Measurements from ENCODE around the gene ADGRL3. TPM values are rescaled to one million over a fixed set of nuclear protein-coding genes. Genes with fewer than 3 reads are reported as not detected.

The ADGRL3 gene
- total RNA-seq, 4 donors from 2014 or later, result 6.5 to 19.0 (median 14.0) TPM

DNA sequence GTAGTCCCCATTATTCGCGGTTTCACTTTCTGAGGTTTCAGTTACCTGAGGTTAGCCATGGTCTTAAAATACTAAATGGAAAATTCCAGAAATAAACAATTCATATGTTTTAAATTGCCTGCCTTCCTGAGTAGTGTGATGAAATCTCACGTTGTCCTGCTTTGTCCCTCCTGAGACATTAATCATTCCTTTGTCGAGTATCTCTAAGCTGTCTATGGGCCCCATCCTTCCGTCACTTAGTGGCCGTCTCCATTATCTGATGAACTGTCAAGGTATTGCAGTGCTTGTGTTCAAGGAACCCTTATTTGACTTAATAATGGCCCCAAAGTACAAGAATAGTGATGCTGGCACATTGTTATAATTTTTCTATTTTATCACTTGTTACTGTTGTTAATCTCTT, 94.8 kb downstream of the ADGRL3 start:
- no peaks in the 10 kb centered on the region for H3K4me1 ChIP-seq
- no peaks in the 10 kb centered on the region for H3K27me3 ChIP-seq
- WGBS, result 85% methylated on average over 6 of the region's 6 CpGs
- H3K4me3 ChIP-seq, result no peak overlapping the region
- no peaks in the 10 kb centered on the region for H3K9me3 ChIP-seq
- TF ChIP-seq POLR2A (IDR thresholded peaks at IDR 0.05), result no peak
- no peak for TF ChIP-seq POLR2AphosphoS5 (IDR thresholded peaks at IDR 0.05)
- TF ChIP-seq, protein P1, sequence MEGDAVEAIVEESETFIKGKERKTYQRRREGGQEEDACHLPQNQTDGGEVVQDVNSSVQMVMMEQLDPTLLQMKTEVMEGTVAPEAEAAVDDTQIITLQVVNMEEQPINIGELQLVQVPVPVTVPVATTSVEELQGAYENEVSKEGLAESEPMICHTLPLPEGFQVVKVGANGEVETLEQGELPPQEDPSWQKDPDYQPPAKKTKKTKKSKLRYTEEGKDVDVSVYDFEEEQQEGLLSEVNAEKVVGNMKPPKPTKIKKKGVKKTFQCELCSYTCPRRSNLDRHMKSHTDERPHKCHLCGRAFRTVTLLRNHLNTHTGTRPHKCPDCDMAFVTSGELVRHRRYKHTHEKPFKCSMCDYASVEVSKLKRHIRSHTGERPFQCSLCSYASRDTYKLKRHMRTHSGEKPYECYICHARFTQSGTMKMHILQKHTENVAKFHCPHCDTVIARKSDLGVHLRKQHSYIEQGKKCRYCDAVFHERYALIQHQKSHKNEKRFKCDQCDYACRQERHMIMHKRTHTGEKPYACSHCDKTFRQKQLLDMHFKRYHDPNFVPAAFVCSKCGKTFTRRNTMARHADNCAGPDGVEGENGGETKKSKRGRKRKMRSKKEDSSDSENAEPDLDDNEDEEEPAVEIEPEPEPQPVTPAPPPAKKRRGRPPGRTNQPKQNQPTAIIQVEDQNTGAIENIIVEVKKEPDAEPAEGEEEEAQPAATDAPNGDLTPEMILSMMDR (IDR thresholded peaks at IDR 0.05), result no peak
- TF ChIP-seq EP300 (IDR thresholded peaks at IDR 0.05), result no peak
- DNase-seq (ENCODE audit: low spot score in 2 of 2), result no peak
- H3K27ac ChIP-seq, result no peak overlapping the region
- H3K36me3 ChIP-seq, result no peaks in the 10 kb centered on the region

DNA sequence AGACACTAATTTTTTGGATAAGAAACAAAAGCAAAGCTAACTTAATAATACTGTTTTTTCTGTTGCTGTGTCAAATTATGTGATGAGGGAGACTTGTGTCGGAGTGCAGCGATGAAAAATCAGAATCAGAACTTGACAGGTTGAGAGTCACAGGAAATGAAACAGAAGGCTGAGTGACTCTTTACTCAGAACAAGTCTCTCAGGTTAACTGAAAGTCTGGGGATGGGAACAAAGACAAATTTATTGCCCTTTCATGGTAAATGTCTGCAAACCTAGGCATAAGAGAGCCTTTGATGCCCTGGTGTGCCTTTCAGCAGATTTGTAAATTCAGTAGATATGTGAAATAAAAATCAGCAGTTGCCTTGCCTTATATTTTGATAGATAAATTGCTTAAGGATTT, 96.0 kb downstream of the ADGRL3 start:
- no peaks in the 10 kb centered on the region for H3K27me3 ChIP-seq
- 75% methylated on average over 2 of the region's 2 CpGs for WGBS
- no peak for TF ChIP-seq EP300 (IDR thresholded peaks at IDR 0.05)
- TF ChIP-seq, protein P1 (IDR thresholded peaks at IDR 0.05), result no peak
- no peak for TF ChIP-seq POLR2AphosphoS5 (IDR thresholded peaks at IDR 0.05)
- TF ChIP-seq POLR2A (IDR thresholded peaks at IDR 0.05), result no peak

DNA sequence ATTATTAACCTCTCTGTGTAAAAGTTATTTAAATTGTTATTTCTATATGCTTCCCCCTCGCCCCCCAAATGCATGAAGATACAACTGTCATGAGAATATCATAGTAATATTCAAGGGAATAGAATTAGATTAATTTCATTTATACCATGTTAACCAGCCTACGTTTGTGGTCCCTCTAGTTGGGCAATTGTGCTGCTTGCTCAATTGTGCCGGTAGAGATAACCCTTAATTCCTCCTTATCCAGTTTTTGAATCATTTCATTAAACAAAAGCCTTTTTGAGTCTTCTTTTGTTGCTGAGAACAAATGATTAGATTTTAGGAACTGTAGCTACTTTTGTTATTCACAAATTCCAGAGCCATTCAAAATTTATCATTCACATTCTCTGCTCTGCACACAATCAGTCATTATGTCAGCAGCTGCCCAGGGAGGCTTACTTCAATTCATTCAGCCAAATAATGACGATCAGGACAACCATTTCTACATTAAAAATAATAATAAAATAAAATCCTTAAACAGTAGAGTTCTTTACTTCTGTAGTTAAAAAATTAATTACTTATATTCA, 98.1 kb downstream of the ADGRL3 start:
- no peak for DNase-seq (ENCODE audit: low spot score in 2 of 2)
- Histone ChIP-seq H3K4me3 (no peak overlapping the region), H3K27ac (no peak overlapping the region), H3K9me3 (no peaks in the 10 kb centered on the region), H3K4me1 (no peaks in the 10 kb centered on the region), H3K27me3 (no peaks in the 10 kb centered on the region), H3K36me3 (no peaks in the 10 kb centered on the region)
- TF ChIP-seq POLR2AphosphoS5 (IDR thresholded peaks at IDR 0.05) (no peak), POLR2A (IDR thresholded peaks at IDR 0.05) (no peak), EP300 (IDR thresholded peaks at IDR 0.05) (no peak)
- TF ChIP-seq, protein P1 (IDR thresholded peaks at IDR 0.05), result no peak
- WGBS, result 67% methylated on average over 4 of the region's 4 CpGs

More for the DNA sequence above, 96.0 kb downstream of the ADGRL3 start:
- Histone ChIP-seq H3K4me3 (no peak overlapping the region), H3K36me3 (no peaks in the 10 kb centered on the region), H3K27ac (no peak overlapping the region), H3K9me3 (no peaks in the 10 kb centered on the region), H3K4me1 (no peaks in the 10 kb centered on the region)
- no peak for DNase-seq (ENCODE audit: low spot score in 2 of 2)

DNA sequence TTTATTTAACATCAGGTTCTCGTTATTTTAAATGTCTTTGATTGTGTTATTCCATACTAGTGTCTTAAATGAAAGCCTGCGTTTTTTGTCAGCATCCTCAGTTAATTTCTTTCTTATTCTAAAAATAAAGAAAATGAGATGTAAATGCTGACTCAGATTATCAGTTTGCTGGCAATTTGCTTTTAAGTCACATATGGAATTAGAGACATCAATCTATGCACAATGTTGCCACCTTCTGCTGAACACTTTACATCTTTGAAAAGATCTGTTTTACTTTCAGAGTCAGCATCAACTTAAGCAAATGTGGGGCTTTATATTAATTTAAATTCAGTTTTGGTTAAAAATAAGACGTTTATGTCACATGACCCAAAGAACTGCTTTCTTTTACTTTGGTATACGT, 99.2 kb downstream of the ADGRL3 start:
- H3K9me3 ChIP-seq, result no peaks in the 10 kb centered on the region
- no peaks in the 10 kb centered on the region for H3K4me1 ChIP-seq
- DNase-seq (ENCODE audit: low spot score in 2 of 2), result no peak
- WGBS, result 61% methylated on average over 4 of the region's 4 CpGs
- H3K36me3 ChIP-seq, result no peaks in the 10 kb centered on the region
- TF ChIP-seq POLR2AphosphoS5 (IDR thresholded peaks at IDR 0.05), result no peak
- no peak for TF ChIP-seq EP300 (IDR thresholded peaks at IDR 0.05)
- TF ChIP-seq, protein P1 (IDR thresholded peaks at IDR 0.05), result no peak
- no peak for TF ChIP-seq POLR2A (IDR thresholded peaks at IDR 0.05)
- no peaks in the 10 kb centered on the region for H3K27me3 ChIP-seq
- no peak overlapping the region for H3K27ac ChIP-seq
- no peak overlapping the region for H3K4me3 ChIP-seq

DNA sequence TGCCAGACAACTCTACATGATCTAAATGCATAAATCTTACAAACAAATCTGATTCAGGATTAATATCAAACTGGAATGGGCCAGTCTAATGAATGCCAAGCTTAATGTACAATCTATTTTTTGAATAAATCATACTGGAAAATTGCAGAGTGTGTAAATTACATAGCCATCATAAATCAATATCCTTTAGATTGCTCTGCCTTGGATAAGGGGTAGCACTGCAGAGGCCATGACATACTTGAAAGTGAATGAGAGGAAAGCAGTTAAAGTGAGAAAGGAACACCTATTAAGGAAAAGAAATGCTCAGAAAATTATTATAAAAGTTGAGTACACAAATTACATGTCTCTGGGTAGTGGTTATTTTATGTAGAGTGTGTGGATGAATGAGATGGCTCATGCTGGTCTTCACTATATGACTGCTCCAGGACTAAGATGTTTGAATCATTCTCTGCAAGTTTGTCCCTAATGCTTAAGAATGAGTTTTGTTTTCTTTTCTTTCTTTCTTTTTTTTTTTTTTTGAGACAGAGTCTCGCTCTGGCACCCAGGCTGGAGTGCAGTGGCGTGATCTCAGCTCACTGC, 100.2 kb downstream of the ADGRL3 start:
- WGBS, result 91% methylated on average over 2 of the region's 2 CpGs
- DNase-seq (ENCODE audit: low spot score in 2 of 2), result no peak
- TF ChIP-seq POLR2A (IDR thresholded peaks at IDR 0.05) (no peak), EP300 (IDR thresholded peaks at IDR 0.05) (no peak), POLR2AphosphoS5 (IDR thresholded peaks at IDR 0.05) (no peak)
- TF ChIP-seq, protein P1 (IDR thresholded peaks at IDR 0.05), result no peak
- no peaks in the 10 kb centered on the region for H3K36me3 ChIP-seq
- H3K4me1 ChIP-seq, result no peaks in the 10 kb centered on the region
- no peaks in the 10 kb centered on the region for H3K27me3 ChIP-seq
- H3K9me3 ChIP-seq, result no peaks in the 10 kb centered on the region
- no peak overlapping the region for H3K4me3 ChIP-seq
- no peak overlapping the region for H3K27ac ChIP-seq

Measured in suprapubic skin (tissue), 4 donors.